Activated CD4-positive, alpha-beta T cell treated with anti-CD3 and anti-CD28 coated beads for 1 hour (primary cell): ENCODE measurements around the gene FHIP2A.

ENCODE experiments used
- DNase-seq: peaks from one replicate; pipeline ENCODE4 v3.0.0-alpha.2; 2020

The FHIP2A gene

DNA sequence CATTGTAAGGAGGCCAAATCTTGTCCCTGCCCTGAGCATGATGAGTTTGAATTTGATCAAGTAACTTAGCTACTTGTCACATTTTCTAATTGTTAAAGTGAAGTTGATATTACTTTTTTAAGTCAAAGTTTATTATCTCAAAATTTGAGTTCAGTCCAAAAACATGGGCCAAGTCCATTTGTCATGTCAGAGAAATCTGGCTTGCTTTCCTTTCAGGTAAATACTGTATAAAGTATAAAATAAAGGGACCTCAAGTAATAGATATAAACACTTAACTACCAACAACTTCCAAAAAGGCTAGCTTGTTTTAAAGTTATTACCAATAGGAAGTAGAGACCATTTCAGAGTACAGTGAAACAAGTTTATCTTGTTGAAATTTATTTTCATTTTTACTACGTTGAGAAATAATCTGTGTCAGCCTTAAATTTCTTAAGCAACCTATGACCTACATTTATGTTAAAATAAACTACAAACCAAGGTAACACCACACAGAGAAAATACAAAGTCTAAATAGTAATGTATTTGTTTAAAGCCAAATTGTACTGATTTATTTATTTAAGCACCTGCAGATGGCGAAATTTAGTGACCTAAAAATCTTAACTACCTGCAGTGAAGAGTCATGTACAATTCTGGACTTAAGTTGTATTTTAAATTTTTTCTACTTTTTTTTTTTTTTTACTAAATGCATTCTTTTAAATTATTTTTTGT is 36.5 kb downstream of the FHIP2A start:
- DNase-seq, result no peak

GRCh38 chr10:114859222-114859621 is 37.6 kb downstream of the FHIP2A start:
- DNase-seq, result no peak

DNA sequence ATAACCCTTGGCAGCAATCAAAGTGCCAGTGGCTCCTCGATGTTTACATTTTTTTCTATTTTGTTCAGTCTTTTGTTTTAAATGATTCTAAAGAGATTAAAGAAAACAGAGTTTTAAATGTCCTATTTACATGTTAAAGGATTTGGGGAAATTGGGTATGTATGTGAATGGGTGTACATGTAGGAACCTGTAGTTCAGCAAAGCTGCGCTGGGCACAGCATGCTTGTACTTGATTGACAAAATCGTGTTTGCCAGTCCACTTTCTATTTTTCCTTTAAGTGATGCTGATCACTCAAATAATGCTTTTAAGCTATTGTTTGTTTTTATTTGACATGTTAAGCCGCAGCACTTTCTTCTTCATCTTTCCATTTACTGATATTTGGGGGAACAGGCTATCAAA is 40.9 kb downstream of the FHIP2A start:
- no peak for DNase-seq

DNA sequence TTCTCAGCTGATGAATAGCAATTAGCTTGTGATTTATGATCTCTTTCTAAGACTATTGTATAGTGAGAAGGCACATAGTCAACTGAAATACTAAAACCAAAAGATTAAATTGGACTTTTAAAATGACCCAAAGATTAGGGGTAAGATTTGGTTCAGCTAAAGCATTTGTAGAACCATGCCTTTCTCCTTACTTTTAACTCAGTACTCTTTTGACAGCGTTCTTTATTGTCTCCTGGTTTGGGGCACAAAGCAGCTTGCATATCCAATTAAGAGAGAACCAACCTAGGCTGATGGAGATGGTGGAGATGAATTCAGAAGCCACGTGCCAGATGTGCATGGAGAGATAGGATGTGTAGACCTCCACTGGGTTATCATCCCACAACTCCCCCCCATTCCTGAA is 45.8 kb downstream of the FHIP2A start:
- no peak for DNase-seq

- no peak for DNase-seq
These were observed 47.4 kb downstream of the FHIP2A start for GRCh38 chr10:114868870-114869519.

GRCh38 chr10:114869520-114869892 is 47.9 kb downstream of the FHIP2A start:
- DNase-seq, result no peak

DNA sequence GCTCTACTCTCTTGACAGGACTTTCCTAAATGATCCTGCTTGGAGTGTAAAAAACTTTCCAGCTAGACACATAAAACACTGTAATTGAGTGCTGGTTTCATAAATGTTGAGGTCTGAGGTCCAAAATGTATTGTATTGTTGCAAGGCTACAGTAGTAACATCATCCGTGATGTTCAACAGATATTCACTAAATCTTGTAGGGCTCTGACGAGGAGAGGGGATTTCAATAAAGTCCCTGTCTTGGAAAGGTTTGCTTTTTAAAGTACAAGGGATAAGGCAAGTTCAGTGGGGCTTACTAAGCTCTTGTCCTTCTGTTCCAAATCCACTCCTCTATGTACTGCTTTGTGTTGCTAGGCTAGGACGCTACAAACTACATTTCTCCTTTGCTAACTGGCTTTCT is 48.9 kb downstream of the FHIP2A start:
- no peak for DNase-seq

DNA sequence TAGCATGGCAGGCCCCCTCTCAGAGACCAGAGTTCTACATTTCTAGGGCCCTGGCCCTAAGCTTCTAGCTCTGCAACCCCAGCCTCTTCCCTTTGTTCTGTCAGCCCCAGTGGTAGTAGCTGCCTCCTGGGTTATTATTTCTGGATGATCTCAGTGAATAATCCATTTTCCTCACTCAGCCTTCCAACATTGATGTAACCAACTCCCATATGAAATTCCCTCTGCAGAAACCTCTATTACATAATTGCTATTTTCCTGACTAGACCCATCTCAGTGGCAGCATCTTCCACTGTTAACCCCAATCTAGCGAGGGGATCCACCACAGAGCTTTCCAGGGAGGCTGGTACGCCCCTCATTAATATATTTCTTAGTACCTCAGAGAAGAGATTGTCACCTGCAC is 49.8 kb downstream of the FHIP2A start:
- no peak for DNase-seq
